Activated CD8-positive, alpha-beta memory T cell treated with anti-CD3 and anti-CD28 coated beads for 4 hours (primary cell): ENCODE results near the gene RAD51B.

Source experiments
- DNase-seq, 2 donors: peaks; one replicate each; pipeline ENCODE4 v3.0.0-alpha.2; 2020; ENCODE audit warnings: low read depth in 2 of 2

RAD51B gene

DNA sequence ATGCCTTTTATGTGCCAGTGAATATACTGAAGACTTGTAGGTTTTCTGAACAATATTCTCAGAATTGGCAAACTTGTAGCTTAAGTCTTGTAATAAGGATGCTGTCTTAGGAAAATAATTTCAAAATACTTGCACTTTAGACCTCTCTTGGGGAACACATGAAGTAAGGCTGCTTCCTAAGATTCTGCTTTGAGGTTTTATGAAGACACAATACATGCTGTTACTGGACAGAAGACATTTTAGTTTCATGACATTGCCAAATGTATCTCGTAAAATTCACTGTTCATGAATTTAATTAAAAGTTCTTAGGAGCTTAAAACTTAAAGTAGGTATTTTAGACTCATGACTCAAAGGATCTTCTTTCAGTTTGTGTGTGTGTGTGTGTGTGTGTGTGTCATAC lies 80.7 kb downstream of the RAD51B start:
- DNase-seq: no peak

DNA sequence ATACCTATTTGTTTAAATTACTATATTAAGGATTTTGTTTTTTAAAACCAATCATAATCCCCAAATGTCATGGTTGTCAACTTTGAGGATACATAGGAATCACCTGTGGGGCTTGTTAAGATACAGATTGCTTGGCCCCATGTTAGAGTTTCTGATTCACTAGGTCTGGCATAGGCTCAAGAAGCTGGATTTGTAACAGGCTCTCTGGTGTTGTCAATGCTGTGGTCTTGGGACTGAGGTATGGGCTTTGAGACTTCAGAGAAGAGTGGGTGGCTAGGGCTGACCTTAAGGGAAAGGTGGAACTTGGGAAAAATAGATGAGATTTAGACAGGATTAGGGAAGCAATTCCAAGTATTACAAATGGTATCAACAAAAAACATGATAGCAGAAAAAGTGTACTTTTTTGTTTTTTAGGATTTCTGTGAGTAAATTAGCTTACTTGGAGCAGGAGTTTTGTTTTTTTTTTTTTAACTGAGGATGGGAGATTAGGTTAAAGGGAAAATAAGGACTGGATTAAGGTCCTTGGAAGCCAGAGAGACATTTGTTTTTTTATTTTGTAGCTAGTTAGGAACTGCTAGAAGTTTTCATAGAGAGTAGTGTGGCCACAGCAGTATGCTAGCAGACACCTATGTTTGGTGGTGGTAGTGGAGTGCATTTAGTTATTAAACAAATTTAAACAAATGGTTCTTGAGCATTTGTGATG lies 88.6 kb downstream of the RAD51B start:
- DNase-seq: no peak

DNA sequence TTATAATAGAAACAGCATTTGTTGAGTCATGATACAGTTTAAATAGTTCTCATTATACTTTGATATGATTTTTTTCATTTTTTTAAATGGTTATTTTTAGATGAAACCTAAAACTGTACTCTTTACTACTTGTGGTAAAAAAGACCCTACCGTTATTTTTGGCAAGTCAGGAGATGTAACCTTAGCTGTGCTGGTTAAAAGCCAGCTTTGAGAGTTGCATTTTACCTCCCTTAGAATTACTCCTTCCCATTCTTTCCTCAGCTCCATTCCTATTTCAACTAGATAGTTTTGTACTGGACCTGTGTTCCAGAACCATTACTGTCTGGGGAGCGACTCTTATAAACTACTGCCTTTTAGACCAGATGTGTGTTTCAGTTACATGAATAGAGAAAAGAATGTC lies 92.0 kb downstream of the RAD51B start:
- DNase-seq: no peak

DNA sequence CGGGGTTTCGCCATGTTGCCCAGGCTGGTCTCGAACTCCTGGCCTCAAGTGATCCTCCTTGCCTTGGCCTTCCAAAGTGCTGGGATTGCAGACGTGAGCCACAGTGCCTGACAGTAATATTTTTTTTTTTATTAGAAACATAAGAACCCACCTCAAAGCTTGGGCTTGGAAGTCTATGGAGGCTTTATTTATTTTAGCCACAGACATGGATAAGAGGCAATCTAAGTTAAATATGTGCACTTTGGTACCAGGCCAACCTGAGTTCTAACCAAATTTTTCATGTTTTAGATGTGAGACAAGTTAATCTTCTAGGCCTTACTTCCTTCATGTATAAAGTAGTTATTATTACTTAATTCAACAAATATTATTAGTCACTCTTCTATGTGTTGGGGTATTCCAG lies 96.9 kb downstream of the RAD51B start:
- no peak for DNase-seq

DNA sequence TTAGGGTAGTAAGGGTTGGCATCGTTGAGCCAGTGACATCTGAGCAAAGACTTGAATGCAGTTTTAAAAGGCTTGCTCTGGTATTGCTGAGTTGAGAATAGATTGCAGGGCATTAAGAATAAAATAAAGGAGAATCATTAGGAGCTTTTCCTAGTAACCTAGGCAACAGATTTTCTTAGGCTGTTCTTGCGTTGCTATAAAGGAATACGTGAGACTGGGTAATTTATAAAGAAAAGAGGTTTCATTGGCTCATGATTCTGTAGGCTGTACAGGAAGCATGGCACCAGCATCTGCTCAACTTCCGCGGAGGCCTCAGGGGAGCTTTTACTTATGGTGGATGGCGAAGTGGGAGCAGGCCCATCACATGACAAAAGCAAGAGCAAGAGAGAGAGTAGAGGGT lies 97.4 kb downstream of the RAD51B start:
- DNase-seq: no peak

DNA sequence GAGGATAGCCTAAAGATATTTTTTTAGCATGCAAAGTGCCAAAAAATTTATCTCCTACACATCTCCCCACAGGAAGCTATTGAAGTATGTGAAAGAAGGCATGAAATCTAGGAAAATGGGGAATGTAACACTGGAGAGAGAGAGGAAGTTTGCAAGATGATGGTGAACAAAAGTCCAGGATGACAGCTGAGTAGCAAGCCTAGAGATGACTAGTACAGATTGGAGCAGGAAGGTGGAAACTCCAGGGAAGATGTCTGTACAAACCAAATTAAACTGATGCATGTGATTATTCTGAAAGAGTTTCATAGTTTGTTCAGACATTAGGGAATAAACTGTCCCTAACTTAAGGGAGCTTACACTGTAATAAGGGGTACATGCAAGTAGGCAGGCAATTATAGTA lies 99.3 kb downstream of the RAD51B start:
- DNase-seq: no peak

DNA sequence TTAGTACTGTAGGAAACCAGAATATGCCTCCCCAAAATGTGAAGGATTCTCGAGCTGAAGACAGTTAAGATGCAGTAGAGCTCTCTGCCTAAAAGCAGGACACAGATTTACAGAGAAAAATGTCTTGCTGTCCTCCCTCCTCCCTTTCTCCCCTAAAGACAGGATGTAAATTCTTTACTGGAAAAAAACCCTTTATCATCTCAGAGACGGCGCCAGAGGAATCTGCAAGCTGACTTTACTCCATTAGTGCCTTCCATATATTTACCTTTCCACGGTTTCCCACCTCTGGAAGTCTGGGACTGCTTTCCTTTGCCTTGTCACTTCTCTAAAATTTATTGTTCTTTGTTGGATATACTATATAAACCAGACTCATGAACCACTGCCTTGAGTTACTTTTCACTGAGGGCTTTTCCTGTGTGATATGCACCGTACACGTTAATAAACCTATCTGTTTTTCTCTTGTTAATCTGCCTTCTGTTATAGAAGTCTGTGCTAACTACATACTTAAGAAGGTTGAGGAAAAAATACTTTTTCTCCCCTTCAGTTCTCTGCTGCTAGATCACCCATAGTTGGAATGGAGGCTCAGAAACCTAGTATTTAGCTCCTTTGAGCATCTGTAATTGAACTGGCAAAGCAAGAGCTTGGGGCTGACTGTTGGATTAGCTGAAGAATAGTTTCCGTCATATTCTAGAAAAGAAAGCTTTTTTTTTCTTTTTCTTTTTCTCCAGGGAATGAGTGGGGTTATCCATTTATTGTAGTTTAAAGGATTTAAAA lies 99.9 kb downstream of the RAD51B start:
- DNase-seq: no peak

DNA sequence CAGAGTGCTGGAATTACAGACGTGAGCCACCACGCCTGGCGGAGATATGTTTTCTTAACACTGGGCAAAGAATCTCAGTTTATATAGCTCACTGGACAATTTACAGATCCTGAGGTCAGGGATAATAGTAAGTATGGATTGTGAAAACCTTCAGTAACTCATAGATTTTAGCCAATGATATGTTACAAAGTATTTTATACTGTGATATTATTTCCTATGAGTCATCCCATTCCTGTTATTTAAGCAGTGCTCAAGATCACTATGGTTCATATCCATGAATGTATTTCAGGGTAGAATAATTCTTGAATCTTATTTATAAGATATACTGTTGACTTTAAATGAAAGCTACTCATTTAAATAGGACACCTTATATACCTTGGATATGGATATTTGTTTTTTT lies 107.2 kb downstream of the RAD51B start:
- no peak for DNase-seq

DNA sequence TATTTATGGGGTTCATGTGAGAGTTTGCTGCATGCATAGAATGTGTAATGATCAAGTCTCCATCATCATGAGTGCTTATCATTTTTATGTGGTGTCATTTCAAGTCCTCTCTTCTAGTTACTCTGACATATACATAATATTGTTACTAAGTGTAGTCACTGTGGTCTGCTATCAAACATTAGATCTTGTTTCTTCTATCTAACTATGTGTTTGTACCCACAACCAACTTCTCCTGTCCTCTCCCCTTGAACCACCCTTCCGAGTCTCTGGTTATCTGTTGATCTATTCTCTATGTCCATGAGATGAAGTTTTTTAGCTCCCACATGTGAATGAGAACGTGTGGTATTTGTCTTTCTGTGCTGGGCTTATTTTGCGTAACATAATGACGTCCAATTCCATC lies 107.7 kb downstream of the RAD51B start:
- no peak for DNase-seq

DNA sequence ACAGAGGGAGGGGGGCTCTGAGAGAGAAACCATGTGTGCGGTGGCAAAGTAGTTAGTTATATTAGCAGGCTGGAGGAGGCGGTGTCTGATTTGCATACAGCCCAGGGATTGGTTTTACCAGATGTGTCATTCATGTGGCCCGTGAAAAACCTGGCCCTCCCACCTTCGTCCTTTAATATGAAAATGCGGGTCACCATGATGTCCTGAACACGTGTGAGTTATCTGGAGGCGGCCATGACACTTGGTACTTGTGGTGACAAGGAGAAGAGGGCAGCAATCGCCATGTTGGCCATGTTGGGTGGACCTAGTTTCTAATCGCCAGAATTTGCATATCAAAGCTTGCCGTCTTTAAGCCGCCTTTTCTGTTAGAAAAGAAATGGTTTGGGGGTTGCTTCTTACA lies 108.8 kb downstream of the RAD51B start:
- no peak for DNase-seq

DNA sequence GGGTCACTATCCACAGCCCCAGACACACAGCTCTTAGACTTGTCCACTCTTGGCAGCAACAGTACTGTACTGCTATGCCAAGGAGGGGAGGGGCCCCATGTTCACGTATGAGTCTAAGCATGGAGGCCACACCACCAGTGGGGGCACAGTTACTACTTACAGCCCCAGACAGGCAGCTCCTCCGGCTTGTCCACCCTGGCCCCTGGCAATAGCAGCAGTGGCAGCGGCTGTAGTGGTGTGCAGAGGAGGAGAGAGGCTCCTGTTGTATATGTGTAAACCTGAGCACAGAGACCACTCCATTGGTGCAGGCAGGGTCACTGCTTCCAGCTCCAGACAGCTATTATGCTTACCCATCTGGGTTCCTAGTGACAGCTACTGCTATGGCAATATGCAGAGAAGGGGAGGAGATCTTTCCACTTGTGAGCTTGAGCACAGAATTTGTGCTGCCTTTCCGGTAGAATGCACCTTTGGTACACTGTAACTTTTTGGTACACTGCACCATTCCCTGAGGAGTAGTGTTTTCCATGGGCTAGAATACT lies 113.2 kb downstream of the RAD51B start:
- DNase-seq: no peak

DNA sequence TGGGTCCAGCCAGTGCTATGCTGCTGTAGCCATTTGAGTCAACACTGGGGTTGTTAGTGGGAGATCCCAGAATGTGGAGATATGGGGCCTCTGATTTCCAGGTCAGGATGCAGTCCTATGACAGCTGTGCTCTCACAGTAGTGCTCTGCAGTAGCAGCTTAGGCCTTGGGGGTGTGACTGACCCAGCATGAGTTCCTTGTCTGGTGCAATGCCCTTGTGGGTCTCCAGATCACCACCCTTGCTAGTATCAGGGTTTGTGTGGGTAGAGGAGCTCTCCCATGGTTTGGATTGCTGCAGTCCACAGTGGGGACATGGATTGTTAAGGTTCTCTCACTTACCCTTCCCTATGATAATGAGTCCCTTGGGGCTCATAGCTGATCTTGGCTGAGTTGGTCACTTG lies 113.7 kb downstream of the RAD51B start:
- DNase-seq: no peak

DNA sequence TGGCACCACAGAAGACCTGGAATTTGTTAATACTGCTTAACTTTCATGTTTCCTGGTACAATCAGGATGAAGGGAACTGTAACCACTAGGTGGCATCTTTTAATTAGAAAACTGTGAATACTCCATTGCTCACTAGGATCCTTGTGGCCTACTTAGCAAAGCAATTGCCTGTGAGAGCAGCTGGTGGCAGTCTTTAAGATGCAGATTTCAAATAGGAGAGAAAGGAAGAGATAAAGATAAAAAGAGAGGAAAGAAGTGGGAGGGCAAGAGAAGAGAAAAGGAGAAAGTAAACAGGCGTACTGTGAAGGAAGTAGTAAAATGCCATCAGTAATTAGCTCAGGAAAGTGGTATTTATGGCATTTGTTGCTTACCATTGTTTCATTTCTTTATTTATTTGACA lies 114.5 kb downstream of the RAD51B start:
- DNase-seq: no peak

DNA sequence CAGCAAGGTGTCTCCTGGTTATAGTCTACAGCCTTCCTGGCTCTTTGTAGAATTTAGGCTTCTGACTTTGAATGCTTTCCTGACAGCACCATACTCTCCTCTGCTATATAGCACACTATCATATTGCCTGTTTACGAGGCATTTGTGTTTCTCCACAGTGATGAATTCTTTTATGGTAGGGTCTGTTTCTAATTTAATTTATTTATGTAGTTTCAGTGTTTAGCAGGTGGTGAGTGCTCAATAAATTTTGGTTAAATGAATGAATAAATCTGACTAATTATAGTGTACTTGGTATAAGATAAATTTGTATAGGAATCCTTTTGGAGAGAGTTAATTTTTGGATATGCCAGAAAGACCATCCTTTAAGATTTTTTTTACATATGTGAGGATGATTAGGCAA lies 115.3 kb downstream of the RAD51B start:
- DNase-seq: no peak

DNA sequence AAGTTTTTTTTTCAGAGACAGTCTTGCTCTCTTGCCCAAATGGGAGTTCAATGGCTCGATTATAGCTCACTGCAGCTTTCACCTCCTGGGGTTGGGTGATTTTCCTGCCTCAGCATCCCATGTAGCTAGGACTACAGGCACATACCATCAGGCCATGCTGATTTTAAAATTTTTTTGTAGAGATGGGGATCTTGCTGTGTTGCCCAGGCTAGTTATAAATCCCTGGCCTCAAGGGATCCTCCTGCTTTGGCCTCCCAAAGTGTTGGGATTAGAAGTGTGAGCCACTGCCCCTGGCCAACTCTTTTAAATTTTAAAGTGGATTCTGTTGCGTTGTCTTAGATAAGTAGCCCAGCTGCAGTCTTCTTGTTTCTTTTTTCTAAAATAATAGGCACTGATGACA lies 115.8 kb downstream of the RAD51B start:
- no peak for DNase-seq

DNA sequence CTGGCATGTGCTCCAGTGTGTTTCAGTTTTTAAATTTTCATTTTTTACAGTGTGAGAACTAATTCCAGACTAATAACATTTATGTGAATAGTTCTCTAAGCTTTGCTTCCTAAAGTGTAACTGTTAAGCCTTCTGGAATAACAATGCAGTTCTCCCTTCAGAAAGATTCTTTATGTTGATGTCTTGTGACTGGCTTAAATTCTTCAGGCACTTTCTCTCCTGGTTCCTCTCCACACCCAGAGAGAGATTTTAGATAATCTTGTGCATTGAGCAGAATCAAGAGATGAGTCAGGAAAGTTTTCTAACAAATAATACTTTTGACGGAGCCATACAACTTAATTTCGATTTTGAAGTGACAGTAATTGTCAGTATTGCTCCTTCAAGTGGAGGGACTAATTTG lies 118.5 kb downstream of the RAD51B start:
- DNase-seq: no peak

DNA sequence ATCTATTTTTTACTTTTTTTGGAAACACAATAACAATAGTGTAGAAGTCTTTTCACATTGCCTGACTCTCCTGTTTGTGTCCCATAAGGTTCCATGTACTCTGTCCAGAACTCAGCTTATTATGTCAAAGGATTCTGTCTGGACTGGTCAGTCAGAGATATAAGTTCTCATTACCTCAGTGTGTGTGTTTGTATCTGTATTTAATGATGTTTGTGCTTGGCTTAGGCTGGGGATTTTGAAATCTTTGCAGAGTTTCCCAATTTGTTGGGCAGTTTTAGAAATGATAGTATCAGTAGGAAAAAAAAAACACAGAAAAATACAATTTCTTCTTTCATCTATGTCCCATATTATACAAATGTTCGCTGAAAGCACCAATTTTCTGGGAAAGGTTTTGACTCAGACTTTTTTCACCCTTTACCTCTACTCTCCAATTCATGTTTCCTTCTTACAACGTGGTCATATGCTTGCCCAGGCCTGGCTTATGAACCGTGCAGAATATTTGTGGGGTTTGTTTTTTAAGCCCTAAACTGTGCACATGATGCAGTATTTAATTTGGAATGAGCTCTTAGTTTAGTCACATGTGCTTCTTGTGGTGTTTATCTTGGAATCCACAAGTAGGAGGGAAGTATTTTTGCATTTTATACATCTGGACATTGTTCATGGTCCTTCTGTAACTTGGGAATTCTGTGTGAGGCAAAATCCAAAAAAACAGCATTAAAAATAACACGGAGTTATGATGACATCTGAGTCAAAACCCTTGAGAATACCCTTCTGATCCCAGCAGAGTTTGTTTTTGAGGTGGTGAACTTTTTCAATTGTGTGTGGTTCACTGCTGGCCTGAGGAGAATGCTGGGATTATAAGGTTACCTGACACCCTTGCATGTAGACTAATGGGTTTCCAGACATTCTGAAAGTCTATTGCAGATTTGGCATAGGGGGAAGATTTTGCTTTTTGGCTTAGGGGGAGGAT lies 121.2 kb downstream of the RAD51B start:
- no peak for DNase-seq

DNA sequence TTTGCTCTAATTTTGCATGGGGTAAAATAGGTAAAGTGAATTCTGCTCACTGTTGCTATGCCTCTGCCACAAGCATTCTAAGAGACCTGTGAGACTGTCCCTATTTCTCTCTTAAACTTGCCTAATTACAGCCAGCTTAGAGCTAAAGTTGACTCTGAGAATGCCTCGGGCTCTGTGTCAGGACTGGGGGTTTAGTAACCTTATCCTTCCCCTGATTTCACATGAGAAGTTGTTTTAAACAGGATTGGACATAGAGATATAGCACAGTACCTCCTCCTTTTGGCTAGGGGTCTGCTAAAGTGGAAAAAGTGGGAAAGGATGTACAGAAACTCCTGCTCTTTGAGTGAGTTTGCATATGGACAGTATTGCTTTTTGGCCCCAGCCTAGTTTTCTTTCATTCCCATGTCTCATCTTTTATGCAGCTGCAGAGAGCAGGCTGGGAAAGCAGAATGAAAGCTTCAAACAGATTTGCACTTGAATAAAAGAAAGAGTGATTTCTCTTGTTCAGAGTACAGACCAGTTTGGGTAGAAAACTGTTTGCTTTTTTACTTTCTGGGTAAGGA lies 122.0 kb downstream of the RAD51B start:
- DNase-seq: no peak

DNA sequence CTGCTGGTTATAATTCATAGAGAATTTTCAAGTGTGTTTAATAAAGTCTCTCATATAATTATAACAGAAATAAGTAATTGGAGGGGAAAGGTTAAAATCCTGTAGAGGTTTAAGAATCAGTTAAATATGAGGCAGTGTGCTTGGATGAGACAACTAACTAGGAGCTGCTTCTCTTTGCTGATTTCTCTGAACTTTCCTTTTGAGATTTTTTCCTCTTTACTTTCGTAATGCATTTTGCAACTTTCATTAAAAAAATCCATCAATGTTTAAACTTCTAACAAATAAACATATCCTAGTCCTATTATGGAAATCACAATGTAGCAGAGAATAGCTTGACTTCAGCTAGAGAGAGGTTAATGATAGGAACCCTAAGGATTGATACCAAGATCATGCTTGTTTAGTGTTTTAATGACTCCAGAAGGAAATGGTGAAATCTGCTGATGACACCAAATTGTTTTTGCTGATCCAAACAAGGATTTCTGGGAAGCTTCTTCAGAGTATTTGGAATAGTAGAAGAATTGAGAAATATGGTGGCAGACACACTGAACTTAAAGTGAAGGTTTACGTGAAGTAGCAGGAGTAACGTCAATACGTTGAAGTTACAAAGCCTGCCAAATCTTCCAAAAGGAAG lies 122.6 kb downstream of the RAD51B start:
- no peak for DNase-seq

DNA sequence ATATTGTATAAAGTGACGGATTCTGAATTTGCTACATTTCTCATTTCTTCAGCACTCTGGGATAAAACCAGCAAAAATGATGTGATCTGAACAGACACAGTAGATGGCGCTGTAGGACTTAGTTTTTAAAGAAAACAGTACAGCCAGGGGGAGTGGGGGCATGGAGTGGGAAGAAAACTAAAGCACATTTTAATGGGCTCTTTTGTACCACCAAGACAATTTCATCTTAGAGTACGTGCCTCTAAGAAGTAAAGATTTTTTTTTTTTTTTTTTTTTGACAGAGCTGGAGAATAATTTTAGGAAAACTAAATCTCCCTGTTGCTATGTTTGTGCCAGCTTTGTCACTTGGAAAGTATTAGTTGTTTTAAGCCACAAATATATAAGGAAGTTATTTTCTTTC lies 124.4 kb downstream of the RAD51B start:
- no peak for DNase-seq

DNA sequence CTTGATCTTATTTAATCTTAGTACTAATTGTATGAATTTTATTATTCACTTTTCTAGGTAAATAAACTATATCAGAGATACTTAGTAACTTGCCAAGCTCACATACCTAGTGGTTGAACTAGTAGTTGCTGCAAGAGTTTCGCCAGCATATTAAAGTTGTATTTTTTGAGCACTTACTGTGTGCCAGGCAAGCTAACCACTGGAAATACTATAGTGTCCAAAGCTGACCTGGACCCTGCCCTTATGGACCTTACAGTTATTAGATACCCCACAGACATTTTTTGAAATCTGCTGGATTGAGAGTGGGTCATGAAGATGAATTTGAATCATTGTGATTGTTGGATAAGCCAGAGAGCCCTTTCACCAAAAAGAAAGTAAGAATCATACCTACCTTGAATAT lies 125.0 kb downstream of the RAD51B start:
- DNase-seq: no peak
